ENCODE measurements around the gene RALGDS.
"Not testable (repeated sequence)": the region's sequence is repeated elsewhere in the genome, so short reads cannot be mapped to it uniquely, and the experiment has no call there.

RALGDS gene

GRCh38 chr9:133087429-133088145, 33.5 kb downstream of the RALGDS start:
- no peak for DNase-seq (ENCODE audit: low spot score)

DNA sequence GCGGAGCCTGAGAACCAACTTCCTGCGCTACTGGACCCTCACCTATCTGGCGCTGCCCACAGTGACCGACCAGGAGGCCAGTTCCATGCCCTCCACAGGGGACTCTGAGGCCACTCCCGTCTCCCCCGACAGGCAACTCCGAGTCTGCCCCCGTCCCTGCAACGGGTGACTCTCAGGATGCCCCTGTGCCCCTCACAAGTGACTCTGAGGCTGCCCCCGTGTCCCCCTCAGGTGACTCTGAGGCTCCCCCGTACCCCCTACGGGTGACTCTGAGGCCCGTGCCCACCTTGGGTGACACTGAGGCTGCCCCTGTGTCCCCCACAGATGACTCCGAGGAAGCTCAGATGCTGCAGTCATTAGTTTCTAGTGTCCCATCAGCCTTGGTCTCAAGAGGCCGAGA, 34.1 kb downstream of the RALGDS start:
- DNase-seq (ENCODE audit: low spot score) = no peak

DNA sequence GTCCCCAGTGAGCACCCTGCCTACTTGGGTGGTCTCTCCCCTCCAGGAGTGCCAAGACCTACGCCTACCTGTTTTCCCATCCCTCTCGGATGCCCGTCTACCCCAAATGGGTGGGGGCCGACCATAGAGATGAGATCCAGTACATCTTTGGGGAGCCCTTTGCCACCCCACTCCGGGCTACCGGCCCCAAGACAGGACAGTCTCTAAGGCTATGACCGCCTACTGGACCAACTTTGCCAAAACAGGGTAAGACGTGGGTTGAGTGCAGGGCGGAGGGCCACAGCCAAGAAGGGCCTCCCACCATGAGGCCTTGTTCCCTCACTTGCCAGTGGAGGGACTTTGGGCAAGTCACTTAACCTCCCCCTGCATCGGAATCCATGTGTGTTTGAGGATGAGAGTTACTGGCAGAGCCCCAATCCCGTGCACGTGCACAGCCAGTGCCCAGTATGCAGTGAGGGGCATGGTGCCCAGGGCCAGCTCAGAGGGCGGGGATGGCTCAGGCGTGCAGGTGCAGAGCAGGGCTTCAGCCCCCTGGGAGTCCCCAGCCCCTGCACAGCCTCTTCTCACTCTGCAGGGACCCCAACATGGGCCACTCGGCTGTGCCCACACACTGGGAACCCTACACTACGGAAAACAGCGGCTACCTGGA, 34.7 kb downstream of the RALGDS start:
- DNase-seq (ENCODE audit: low spot score) = not testable (repeated sequence)

GRCh38 chr9:133083688-133084087, 37.4 kb downstream of the RALGDS start:
- not testable (repeated sequence) for DNase-seq (ENCODE audit: low spot score)

DNA sequence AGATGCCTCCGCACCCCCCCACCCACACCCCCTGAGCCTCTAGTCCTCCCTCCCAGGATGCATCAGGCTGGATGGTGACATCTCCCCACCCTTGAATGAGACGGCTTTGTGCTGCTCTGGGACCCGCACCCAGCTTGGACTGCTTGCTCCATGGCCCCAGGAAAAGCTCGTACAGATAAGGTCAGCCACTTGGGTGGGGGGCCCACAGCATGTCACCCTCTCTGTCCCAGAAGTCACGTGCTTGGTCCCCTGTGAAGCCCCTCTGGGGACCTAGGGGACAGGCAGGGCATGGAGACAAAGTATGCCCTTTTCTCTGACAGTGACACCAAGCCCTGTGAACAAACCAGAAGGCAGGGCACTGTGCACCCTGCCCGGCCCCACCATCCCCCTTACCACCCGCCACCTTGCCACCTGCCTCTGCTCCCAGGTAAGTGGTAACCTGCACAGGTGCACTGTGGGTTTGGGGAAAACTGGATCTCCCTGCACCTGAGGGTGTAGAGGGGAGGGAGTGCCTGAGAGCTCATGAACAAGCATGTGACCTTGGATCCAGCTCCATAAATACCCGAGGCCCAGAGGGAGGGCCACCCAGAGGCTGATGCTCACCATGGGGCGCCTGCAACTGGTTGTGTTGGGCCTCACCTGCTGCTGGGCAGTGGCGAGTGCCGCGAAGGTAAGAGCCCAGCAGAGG, 38.9 kb downstream of the RALGDS start:
- DNase-seq (ENCODE audit: low spot score) = not testable (repeated sequence)

GRCh38 chr9:133080786-133081779, 40.0 kb downstream of the RALGDS start:
- DNase-seq (ENCODE audit: low spot score) = not testable (repeated sequence)

- no peak for DNase-seq (ENCODE audit: low spot score)
Observed at GRCh38 chr9:133080161-133080560, 40.9 kb downstream of the RALGDS start.

DNA sequence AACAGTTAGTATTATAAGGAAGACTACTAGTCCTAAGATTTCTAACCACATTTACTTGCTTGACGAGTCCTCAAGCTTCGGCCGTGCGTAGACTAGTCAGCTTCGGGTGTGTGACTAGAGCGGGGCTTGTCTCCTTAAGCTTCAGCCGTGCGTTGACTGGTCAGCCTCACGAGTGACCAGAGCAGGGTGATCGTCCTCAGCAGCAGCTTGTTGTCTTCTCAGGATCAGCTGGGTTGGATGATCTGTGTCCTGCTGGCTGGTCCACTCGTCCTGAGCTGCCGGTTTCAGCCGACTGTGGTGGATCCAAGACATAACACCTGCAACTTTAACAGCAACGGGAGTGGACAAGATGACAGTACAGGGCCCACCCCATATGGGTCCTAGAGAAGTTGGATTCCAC, 42.6 kb downstream of the RALGDS start:
- DNase-seq (ENCODE audit: low spot score) = no peak

DNA sequence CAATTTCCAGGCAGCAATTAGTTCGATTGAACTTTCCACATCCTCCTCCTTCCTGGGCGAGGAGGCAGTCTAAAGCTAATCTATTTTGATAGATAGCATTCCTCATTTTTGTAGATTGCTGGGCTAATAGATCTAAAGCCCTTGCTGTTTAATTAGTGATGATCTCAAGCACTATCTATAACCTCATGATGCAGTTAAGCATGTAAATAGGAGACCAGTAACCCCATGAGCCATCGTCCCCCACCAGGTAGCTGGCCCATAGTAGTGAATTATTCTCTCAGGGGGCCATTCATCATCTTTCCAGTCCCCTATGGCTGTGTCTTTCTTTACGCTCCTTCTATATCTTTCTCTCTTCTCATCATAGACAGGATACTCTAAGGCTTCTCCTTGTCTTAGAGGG, 44.3 kb downstream of the RALGDS start:
- no peak for DNase-seq (ENCODE audit: low spot score)

DNA sequence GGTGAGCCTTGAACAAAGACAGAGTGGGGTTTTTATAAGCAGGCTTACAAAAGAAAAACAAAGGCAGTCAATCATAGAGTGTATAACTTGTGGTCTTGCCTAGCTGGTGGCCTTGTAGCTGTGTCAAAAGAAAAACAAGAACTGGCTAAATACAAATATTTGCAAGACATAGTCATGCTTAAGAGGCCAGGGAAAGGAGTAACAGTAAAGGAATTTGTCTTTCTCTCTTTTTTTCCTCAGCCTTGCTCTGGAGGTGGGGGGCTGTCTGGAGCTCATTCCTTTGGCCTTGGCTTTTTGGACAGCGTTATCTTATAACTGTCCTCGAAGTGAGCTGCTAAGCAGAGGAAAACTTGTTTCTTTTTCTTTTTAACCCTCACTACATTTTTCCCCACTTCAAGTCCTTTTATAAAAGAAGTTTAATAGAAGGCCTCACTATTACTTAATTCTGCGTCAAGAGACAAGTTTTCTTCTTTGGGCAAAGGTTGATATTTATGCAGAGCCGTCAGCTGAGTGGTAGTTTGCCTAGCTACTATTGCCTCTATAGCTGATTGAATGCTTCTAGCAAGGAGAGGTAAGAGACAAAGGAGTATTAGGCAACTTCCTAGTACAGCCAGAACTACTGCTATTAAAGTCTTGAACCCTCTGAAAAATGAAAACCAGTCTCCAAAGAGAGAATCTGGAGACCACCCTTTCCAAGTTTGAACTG, 45.0 kb downstream of the RALGDS start:
- DNase-seq (ENCODE audit: low spot score) = no peak

DNA sequence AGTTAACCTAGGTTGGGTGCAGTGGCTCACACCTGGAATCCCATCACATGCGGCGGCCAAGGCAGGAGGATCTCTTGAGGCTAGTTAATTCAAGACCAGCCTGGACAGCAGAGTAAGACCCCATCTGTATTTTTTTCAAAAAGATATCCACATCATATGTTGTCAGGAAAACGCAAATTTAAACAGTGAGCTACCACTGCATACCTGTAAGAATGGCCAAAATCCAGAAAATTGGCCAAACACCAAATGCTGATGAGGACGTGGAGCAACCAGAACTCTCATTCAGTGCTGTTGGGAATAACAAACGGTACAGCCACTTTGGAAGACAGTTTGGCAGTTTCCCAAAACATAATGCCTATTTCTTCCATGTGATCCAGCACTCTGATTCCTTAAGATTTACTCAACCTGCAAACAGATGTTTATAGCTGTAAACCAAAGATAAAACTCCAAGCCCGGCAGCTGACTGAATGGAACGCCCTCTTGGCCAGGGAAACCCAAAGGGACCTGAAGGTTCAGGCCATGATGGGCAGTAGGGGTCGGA, 46.9 kb downstream of the RALGDS start:
- DNase-seq (ENCODE audit: low spot score) = no peak

DNA sequence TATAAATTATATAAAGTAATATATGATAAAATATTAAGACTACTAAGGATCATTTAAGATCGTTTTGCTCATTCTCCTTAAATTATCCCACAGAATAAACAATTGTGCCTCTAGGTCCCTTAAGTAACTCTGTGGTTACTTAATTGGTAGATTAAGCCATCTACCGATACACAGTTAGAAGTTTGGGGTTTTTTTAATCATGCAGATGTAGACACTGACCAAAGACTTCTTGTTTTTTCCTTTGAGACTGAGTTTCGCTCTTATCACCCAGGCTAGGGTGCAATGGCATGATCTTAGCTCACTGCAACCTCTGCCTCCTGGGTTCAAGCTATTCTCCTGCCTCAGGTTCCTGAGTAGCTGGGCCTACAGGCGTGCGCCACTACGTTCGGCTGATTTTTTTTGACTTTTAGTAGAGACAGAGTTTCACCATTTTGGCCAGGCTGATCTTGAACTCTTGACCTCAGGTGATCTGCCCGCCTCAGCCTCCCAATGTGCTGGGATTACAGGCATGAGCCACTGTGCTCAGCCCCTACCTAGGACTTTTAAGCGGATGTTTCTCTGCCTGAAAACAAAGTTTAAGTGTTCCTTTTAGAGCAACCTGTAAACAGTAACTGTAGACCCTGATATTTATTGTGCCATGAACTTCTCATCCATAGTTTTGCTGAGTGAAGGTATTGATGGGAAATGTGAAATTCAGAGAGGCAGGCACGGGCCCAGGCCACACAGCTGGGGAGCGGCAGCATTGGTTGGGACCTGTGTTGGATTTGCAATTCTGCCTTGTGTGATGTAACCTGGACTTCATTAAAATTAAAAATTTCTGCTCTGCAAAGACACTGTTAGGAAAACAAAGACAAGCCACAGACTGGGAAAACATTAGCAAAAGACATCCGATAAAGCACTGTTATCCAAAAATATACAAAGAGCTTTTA, 47.7 kb downstream of the RALGDS start:
- no peak for DNase-seq (ENCODE audit: low spot score)

DNA sequence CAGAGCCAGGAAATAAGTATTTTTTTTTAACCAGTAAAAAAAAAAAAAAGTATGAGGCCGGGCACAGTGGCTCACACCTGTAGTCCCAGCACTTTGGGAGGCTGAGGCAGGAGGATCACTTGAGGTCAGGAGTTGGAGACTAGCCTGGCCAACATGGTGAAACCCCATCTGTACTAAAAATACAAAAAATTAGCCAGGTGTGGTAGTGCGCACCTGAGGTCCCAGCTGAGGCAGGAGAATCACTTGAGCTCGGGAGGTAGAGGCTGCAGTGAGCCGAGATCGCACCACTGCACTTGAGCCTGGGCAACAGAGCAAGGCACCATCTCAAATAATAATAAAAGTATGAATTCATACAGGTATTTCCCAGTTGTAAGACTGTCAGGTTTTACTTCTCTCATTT, 48.8 kb downstream of the RALGDS start:
- DNase-seq (ENCODE audit: low spot score) = not testable (repeated sequence)

DNA sequence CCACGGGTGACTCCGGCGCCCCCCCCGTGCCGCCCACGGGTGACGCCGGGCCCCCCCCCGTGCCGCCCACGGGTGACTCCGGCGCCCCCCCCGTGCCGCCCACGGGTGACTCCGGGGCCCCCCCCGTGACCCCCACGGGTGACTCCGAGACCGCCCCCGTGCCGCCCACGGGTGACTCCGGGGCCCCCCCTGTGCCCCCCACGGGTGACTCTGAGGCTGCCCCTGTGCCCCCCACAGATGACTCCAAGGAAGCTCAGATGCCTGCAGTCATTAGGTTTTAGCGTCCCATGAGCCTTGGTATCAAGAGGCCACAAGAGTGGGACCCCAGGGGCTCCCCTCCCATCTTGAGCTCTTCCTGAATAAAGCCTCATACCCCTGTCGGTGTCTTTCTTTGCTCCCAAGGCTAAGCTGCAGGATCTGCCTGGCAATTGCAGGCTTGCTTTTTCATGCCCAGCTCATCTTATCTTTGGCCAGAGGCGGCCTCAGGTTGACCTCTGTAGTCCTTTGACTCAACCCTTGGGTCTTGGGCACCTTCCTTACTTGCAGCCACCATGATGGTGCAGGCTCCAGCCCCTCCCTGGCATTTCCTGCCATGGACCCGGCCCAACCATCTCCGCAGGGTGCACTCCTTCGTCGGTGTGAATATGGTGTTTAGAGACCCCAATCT, 49.4 kb downstream of the RALGDS start:
- DNase-seq (ENCODE audit: low spot score) = no peak

GRCh38 chr9:133070985-133071384, 50.1 kb downstream of the RALGDS start:
- not testable (repeated sequence) for DNase-seq (ENCODE audit: low spot score)

DNA sequence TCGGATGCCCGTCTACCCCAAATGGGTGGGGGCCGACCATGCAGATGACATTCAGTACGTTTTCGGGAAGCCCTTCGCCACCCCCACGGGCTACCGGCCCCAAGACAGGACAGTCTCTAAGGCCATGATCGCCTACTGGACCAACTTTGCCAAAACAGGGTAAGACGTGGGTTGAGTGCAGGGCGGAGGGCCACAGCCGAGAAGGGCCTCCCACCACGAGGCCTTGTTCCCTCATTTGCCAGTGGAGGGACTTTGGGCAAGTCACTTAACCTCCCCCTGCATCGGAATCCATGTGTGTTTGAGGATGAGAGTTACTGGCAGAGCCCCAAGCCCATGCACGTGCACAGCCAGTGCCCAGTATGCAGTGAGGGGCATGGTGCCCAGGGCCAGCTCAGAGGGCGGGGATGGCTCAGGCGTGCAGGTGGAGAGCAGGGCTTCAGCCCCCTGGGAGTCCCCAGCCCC, 50.5 kb downstream of the RALGDS start:
- DNase-seq (ENCODE audit: low spot score) = not testable (repeated sequence)

DNA sequence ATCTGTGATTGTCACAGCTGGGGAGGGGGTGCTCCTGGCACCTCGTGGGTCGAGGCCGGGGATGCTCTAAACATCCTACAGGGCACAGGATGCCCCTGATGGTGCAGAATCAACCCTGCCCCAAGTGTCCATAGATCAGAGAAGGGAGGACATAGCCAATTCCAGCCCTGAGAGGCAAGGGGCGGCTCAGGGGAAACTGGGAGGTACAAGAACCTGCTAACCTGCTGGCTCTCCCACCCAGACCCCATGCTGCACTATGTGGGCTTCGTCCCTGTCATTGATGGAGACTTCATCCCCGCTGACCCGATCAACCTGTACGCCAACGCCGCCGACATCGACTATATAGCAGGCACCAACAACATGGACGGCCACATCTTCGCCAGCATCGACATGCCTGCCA, 52.6 kb downstream of the RALGDS start:
- DNase-seq (ENCODE audit: low spot score) = not testable (repeated sequence)

DNA sequence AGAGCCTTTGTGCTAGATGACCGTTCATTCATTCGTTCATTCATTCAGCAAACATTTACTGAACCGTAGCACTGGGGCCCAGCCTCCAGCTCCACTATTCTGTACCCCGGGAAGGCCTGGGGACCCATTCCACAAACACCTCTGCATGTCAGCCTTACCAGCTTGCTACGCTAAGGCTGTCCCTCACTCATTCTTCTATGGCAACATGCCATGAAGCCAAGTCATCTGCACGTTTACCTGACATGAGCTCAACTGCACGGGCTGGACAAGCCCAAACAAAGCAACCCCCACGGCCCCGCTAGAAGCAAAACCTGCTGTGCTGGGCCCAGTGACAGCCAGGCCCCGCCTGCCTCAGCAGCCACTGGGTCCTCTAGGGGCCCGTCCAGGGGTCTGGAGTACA, 53.2 kb downstream of the RALGDS start:
- no peak for DNase-seq (ENCODE audit: low spot score)

- DNase-seq (ENCODE audit: low spot score) = no peak
Observed at GRCh38 chr9:133067006-133067405, 54.0 kb downstream of the RALGDS start.
